LNCAP (cell line): ENCODE data around the gene STXBP1.

Experiments
- TF ChIP-seq, protein P1 (sequence below): fragments of 450-650 bp; IDR thresholded peaks from 2 replicates; pipeline ENCODE4 v1.5.1; 2017; ENCODE audit warnings: mild to moderate bottlenecking

Gene STXBP1

GRCh38 chr9:127686461-127687393 is 74.7 kb downstream of the STXBP1 start:
- TF ChIP-seq, protein P1, sequence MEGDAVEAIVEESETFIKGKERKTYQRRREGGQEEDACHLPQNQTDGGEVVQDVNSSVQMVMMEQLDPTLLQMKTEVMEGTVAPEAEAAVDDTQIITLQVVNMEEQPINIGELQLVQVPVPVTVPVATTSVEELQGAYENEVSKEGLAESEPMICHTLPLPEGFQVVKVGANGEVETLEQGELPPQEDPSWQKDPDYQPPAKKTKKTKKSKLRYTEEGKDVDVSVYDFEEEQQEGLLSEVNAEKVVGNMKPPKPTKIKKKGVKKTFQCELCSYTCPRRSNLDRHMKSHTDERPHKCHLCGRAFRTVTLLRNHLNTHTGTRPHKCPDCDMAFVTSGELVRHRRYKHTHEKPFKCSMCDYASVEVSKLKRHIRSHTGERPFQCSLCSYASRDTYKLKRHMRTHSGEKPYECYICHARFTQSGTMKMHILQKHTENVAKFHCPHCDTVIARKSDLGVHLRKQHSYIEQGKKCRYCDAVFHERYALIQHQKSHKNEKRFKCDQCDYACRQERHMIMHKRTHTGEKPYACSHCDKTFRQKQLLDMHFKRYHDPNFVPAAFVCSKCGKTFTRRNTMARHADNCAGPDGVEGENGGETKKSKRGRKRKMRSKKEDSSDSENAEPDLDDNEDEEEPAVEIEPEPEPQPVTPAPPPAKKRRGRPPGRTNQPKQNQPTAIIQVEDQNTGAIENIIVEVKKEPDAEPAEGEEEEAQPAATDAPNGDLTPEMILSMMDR, result no peak

GRCh38 chr9:127689329-127690000 is 77.4 kb downstream of the STXBP1 start:
- TF ChIP-seq, protein P1, result no peak

DNA sequence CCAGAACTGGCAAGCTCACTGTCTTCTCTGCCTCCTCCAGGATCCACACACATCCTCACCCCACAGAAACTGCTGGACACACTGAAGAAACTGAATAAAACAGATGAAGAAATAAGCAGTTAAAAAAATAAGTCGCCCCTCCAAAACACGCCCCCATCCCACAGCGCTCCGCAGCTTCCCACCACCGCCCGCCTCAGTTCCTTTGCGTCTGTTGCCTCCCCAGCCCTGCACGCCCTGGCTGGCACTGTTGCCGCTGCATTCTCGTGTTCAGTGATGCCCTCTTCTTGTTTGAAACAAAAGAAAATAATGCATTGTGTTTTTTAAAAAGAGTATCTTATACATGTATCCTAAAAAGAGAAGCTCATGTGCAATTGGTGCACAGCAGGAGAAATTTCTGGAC is 78.7 kb downstream of the STXBP1 start:
- TF ChIP-seq, protein P1, result no peak

GRCh38 chr9:127692071-127692470 is 80.0 kb downstream of the STXBP1 start:
- TF ChIP-seq, protein P1, result no peak

DNA sequence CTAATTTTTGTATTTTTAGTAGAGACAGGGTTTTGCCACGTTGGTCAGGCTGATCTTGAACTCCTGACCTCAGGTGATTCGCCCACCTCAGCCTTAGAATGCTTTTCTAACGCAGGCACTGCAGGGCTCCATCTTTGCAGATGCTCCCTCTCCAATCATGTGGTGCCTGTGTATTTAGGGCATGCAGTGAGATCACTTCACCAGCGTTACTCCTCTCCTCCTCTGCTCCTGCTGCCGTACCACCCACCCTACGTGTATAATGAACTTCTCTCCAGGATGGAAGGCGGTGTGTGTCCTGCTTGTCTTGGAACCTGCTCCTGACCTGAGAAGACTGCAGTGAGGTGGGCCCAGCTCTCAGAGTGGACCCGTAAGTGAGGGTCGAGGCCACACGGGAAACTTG is 81.1 kb downstream of the STXBP1 start:
- TF ChIP-seq, protein P1, result no peak

GRCh38 chr9:127693697-127694096 is 81.6 kb downstream of the STXBP1 start:
- TF ChIP-seq, protein P1, result no peak

DNA sequence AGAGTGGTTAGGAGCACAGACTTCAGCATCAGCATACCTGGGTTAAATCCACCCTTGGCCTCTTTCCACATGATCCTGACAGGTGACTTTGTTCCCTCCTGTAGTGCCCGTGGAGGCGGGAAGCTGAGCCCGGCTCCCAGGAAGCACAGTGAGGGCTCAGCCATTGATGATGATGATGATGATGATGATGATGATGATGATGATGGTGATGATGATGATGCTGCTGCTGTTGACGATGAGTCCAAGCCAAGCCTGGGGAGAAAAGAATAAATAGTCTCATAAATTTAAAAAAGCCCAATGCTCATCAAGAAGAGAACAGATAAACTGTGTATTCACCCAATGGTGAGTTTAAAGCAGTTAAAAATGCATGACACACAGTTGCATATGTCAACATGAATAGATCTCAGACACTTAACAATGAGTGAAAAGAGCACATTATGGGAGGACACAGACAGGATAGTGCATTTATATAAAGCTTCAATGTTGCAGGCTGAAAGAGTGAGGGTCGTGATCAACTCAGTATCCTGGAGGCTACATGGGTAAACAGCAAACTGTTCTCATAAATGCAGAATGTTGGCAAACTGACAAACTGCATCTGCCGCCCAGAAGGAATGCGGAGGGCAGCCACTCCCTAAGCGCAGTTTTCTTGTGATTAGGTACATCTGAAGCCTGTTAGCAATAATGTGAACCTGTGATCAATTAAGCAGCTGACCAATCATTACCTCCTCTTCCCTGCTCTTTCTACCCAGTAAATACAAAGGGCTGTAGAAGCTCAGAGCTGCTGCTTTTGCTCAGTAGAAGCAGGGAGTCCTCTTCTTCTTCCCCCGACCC is 83.0 kb downstream of the STXBP1 start:
- TF ChIP-seq, protein P1, result no peak
